ENCODE results near the gene DNPH1.

DNA sequence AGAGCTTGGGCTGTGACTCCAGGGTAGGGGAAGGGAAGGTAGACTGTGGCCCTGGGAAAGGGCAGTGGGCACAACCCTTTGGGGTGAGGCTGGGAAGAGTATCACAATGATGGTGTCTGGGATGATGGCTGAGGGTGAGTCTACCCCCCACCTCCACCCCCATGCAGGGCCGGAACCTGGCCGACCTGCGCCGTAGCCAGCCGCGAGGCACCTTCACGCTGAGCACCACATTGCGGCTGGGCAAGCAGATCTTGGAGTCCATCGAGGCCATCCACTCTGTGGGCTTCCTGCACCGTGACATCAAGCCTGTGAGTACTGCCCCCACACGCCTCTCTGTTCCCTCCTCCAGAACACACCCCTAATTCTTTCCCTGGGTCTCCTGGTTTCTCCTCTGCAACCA, 24.1 kb upstream of the DNPH1 start:
- TF ChIP-seq CTCF (IDR thresholded peaks at IDR 0.05; ENCODE audit: extremely low read depth in 1 of 2, insufficient read depth in 1 of 2, low read depth in 1 of 2, low read length in 2 of 2) (no peak), MAX (IDR thresholded peaks at IDR 0.05; ENCODE audit: insufficient read depth, insufficient read length) (no peak), POLR2A (IDR thresholded peaks at IDR 0.05; ENCODE audit: low read depth, low read length) (no peak), EZH2 (IDR thresholded peaks at IDR 0.05; ENCODE audit: borderline replicate concordance, low read depth, low read length, severe bottlenecking) (no peak), GATA2 (IDR thresholded peaks at IDR 0.05; ENCODE audit: insufficient read depth, insufficient read length, low read depth, low read length) (no peak)
